Raji (cell line): Measurements from ENCODE around the gene PRKRA.

Experiments
- POLR2A ChIP-seq: IDR thresholded peaks from 2 replicates; pipeline ENCODE4 v1.6.1; 2011; ENCODE audit warnings: low read depth, low read length, control low read depth; ENCODE audit not compliant: insufficient read depth

The PRKRA gene

DNA sequence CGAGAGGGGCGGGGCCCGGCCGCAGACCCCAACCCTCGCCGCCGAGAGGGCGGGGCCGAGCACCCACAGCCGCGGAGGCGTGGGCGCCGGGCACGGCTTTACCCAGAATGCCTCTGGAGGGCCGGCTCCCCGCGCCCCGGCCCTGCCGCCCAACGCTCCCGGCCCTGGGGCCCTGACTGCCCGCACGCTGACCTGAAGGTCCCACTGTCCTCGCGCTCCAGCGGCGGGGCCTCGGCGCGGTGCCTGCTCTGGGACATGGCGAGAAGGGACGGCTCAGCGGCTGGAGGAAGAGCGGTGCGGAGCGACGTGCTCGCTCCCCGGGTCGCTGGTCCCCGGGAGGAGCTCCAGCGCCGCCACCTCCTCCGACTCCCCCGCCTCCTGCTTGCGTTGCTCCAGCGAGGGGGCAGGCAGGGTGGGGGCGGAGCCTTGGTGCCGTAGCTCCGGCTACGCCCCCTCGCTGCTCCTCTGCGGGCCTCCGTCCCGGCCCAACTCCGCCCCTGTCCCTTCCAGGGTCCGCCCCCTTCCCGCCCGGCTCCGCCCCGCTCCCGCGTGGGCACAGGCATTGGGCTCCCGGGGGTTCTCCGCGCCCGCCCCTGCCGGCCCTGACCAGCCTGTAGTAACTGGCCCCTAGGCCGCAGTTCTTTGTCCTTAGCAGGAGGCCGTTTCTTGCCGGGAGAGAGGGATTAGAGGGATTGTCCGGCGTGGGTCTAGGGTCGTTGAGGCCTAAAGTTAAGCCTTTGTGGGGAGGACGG lies at the start of gene PRKRA, which contains the start of gene PJVK:
TSS of gene PRKRA (minus strand) at position 402 of the 752 bp plus-strand sequence. CDS start at position 257, 145 bp downstream.
TSS of gene PJVK (plus strand) at position 605 of the 752 bp plus-strand sequence. CDS start 2,032 bp downstream, outside the sequence.
- TF ChIP-seq POLR2A: peak; percentile 94

GRCh38 chr2:178499640-178500039 lies 48.7 kb upstream of the PRKRA start:
- TF ChIP-seq POLR2A: no peak

DNA sequence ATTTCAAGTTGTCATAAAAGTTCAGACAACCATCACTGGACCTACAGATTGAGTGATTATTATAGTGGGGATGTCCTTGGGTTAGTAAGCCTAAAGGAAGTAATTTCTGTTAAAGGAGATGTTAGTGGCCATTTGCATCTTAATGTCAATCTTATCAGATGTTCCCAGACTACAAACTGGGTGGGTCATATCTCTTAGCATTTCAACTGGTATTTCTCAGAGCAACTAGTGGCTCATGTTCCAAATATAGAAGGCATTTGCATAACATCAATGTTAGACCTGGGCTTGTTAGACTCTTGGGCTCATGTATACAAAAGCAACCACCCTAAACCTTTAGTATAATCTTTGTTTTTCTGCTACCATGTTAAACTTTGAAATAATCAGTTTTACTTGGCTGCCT lies 47.2 kb upstream of the PRKRA start:
- no peak for TF ChIP-seq POLR2A

GRCh38 chr2:178496049-178496448 lies 45.1 kb upstream of the PRKRA start:
- TF ChIP-seq POLR2A: no peak

GRCh38 chr2:178491612-178492011 lies 40.6 kb upstream of the PRKRA start:
- no peak for TF ChIP-seq POLR2A

DNA sequence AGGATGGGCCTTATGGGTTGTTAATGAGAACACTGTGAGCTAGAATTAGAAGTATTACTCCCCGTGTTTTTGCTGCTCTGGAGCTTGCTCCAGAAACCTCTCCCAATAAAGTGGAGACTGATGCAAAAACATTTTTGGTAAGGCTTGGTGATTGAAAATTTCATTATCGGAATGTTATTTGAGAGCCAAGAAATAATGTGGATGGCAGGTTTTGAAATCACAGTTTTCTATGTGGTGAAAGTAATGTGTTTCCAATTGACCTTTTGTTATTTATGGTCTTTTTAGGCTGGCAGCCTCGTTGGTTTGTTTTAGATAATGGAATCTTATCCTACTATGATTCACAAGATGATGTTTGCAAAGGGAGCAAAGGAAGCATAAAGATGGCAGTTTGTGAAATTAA lies 34.4 kb upstream of the PRKRA start:
- no peak for TF ChIP-seq POLR2A

GRCh38 chr2:178484245-178485041 lies 33.5 kb upstream of the PRKRA start:
- TF ChIP-seq POLR2A: no peak

- TF ChIP-seq POLR2A: no peak
Observed at GRCh38 chr2:178482437-178482836, 31.5 kb upstream of the PRKRA start.

- peak; percentile 51 for TF ChIP-seq POLR2A
Observed at GRCh38 chr2:178480227-178481181, 29.5 kb upstream of the PRKRA start, which contains the start of gene PLEKHA3. Gene PLEKHA3 (plus strand): TSS chr2:178480457. CDS start chr2:178480870, 413 bp downstream.

DNA sequence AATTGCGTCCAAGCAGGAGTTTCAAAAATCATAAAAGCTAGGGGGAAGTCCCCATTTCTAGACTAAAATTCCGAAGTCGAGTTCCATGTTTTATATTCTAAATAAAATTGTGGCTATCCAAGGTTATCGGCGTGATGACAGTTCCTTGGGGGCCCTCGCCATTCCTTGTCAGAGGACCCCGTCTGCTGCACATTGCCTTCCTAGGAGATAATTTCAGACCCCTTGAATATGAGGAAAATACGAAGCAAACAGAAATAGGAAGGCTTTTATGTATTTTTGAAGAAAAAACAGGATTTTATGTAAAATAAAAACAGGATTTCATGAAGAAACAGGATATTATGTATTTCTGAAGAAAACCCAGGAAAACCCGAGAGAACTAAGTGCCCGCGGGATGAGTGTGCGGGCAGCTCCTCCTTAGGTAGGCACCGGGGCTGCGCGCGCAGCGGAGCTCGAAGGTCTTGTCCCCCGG lies 28.8 kb upstream of the PRKRA start:
- no peak for TF ChIP-seq POLR2A

DNA sequence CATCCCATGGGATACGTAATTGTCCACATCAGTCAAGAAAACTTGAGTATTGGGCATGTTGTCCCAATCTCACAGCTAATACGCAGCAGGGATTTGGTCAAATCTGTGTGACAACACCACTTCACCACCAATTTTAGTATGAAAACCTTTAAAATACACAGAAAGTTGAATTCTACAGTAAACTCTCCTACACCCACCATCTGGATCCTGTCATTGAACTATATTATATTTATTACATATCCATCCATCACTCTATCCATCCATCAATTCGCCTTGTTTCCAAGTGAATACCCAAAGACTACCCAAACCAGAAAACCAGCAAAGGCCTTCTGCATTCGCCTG lies 28.3 kb upstream of the PRKRA start:
- no peak for TF ChIP-seq POLR2A

- TF ChIP-seq POLR2A: peak; percentile 85
Observed at GRCh38 chr2:178478439-178479274, 27.7 kb upstream of the PRKRA start, which contains the start of gene FKBP7. Gene FKBP7 (minus strand): TSS chr2:178478600. CDS start chr2:178478499, 101 bp downstream.

- no peak for TF ChIP-seq POLR2A
Observed at GRCh38 chr2:178478130-178478438, 27.1 kb upstream of the PRKRA start.

DNA sequence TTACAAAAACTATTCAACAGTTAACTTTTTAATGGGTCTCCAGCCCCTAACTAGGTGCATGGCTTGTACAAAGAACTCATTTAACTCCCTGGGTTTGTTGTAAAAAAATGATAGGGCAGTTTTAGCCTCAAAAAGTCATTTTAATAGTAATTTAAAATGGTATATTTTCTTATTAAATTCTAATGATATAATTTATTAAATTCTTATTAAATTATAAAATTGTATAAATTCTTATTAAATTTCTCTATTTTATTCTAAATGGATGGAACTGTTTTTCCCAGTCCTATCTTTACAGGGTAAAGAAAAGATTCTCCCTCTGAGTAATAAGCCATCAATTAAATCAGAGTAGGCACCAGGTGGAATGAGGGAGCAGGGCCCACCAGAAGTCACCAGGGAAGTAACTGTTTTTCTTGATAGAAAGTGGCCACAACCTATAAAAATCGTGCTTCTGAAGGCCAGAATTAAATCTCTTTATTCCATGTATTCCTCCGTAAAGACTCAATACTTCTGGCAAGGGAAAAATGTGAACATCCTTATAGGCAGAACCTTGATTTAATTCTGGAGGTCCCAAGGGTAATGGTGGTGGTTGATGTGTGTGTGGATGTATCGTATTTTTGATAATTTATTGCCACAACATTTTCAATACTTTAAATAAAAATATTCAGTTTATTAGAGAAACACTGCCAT lies 26.6 kb upstream of the PRKRA start:
- TF ChIP-seq POLR2A: no peak

DNA sequence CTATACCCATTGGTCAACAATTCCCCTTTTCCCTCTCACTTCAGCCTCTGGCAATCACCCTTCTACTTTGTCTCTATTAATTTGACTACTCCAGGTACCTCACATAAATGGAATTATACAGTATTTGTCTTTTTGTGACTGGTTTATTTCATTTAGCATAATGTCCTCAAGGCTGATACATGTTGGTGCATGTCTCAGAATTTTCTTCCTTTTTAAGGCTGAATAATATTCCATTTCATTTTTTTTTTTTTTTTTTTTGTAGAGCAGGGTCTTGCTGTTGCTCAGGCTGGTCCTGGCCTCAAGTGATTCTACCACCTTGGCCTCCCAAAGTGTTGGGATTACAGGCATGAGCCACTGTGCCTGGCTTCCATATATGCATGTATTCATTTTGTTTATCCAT lies 25.5 kb upstream of the PRKRA start:
- TF ChIP-seq POLR2A: no peak
